Retinal pigment epithelial cell (primary cell): Measurements from ENCODE around the gene ACAT2.
A peak's percentile ranks its signal among the peaks of the same experiment; 100 is the strongest.

Source experiments
- DNase-seq: peaks from one replicate; pipeline ENCODE4 v3.0.0-alpha.2; 2010; ENCODE audit warnings: low read depth
- H3K4me3 ChIP-seq: 2 replicates; pipeline ENCODE4 v1.5.1; 2011; ENCODE audit warnings: mild to moderate bottlenecking, low read length, control low read depth, moderate library complexity
- TF ChIP-seq, protein P1 (sequence below): conservative IDR thresholded peaks from 2 replicates; pipeline ENCODE4 v1.5.1; 2011; ENCODE audit warnings: low read depth, low read length, control low read depth, inconsistent platforms

The ACAT2 gene

DNA sequence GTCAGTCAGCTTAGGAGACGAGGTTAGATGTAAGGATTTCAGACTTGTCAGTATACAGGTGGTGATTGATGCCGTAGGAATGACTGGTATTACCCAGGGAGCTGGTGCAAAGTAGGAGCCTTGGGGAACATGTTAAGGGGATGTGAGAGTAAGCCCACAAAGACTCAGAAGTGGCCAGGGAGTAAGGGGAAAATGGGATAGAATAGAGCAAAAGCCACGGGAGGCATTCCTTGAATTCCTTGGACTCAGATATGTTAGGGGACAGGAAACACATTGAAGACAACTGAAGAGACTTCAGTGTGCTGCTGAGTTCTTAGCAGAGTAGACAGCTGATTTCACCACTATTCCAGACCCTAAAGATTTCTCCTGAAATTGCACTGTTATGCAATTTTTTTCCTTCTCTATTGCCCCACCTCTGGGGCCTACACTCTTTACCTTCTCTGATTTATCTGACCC is 1.2 kb upstream of the ACAT2 start:
- TF ChIP-seq, protein P1, sequence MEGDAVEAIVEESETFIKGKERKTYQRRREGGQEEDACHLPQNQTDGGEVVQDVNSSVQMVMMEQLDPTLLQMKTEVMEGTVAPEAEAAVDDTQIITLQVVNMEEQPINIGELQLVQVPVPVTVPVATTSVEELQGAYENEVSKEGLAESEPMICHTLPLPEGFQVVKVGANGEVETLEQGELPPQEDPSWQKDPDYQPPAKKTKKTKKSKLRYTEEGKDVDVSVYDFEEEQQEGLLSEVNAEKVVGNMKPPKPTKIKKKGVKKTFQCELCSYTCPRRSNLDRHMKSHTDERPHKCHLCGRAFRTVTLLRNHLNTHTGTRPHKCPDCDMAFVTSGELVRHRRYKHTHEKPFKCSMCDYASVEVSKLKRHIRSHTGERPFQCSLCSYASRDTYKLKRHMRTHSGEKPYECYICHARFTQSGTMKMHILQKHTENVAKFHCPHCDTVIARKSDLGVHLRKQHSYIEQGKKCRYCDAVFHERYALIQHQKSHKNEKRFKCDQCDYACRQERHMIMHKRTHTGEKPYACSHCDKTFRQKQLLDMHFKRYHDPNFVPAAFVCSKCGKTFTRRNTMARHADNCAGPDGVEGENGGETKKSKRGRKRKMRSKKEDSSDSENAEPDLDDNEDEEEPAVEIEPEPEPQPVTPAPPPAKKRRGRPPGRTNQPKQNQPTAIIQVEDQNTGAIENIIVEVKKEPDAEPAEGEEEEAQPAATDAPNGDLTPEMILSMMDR, result no peak
- peak overlapping the region; percentile 70 for H3K4me3 ChIP-seq
- peak; percentile 23 for DNase-seq

DNA sequence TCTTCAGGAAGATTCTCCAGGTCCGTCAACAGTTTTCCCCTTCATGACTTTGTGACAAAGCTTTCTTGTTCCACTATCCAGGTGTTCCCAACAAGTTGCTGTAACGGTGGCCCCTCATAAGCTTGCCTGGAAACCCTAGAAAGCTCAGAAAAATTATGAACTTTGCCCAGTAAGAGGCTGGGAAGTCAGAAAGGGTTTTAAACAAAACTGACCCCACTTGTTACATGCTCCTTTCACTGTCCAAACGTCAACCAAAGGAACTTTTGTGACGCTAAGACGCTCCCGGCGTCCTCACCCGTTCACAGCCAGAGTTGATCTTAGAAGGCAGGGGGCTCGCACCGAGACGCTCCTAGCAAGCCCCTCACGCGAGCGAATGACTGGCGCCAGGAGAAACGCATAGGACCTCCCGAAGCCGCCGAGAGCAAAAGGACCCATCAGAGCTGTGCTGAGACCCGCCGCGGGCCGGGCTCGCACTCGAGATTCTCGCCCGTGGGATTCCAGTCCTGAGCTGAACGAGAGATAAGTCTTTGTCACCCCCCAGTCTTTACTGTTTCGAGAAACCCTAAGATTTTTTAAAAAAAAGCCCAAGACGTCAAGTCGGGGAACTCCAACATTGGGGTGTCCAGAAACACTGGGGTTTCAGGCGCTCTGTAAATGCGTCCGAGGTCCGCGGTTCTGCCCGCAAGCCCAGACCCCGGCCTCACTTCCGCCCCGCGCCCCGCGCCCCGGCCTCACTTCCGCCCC is 544 bp upstream of the ACAT2 start:
- DNase-seq, result no peak
- peak overlapping the region; percentile 70 for H3K4me3 ChIP-seq
- TF ChIP-seq, protein P1, result no peak

DNA sequence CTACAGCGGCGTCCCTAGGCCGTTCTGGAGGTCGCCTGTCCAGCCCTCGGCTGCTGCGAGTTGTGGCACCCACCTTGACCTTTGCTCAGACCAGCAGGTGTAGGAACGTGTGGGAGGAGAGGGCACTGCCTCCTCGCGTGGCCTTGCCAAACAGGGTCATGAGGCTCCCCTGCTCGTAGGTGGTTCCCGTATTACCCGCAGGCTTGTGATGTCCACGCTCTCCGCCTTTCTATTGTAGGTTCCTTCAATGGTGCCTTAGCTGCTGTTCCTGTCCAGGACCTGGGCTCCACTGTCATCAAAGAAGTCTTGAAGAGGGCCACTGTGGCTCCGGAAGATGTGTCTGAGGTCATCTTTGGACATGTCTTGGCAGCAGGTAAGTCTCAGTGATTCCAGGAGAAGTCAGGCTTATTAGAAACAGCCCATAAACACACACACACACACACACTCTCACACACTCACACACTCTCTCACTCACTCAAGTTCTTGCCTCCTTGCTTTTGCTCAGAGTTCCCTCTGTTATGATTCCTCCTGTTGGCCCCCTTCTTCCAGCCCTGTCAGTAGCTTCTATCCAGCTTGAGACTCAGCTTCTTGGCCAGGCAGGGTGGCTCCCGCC is 942 bp downstream of the ACAT2 start:
- no peak for DNase-seq
- TF ChIP-seq, protein P1, result no peak
- peak overlapping the region; percentile 87 for H3K4me3 ChIP-seq

DNA sequence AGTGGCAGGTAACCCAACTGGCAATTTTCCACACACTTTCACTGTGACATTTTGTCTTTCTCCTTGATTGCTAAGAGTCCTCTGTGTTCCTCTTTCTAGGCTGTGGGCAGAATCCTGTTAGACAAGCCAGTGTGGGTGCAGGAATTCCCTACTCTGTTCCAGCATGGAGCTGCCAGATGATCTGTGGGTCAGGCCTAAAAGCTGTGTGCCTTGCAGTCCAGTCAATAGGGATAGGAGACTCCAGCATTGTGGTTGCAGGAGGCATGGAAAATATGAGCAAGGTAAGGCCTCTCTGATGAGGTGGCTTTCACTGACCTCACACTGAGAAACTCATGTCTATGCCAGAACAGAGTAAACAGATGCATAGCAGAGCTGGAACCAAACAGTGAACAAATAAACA is 5.1 kb downstream of the ACAT2 start:
- H3K4me3 ChIP-seq, result no peak overlapping the region
- no peak for DNase-seq
- TF ChIP-seq, protein P1, result no peak

DNA sequence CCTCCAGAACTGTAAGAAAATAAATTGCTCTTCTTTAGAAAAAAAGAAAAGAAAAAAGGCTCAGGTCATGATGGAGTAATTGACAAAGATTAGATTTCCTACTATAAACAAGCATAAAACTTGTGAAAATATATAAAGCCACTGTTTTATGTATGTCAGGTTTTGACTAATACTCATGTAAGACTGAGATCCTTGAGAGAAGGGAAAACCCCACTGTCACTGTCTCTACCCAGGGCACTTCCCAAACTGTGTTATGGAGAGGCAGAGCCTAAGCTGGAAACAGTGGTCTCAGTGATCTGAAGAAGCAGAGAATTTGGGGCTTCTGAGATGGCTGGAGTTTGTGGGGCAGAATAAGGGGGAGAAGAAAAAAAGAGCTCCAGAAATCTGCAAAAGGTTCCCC is 7.6 kb downstream of the ACAT2 start:
- no peak overlapping the region for H3K4me3 ChIP-seq
- TF ChIP-seq, protein P1, result no peak
- DNase-seq, result no peak

DNA sequence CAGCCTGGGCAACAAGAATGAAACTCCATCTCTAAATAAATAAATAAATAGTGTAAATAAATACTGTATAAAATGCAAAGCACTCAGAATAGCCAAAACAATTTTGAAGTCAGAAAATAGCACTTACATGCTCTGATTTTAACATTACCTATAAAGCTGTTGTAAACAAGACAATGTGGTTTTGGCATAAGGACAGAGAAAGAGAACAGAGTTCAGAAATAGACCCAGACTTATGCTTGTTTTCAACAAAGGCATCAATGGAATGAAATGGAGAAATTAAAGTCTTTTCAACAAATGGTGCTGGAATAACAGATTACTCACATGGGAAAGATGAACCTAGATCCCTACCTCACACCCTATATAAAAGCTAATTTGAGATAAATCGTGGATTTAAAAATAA is 10.4 kb downstream of the ACAT2 start:
- no peak for DNase-seq
- TF ChIP-seq, protein P1, result no peak
- no peak overlapping the region for H3K4me3 ChIP-seq
